OCI-LY7 (cell line): ENCODE measurements around the gene RAB1B. TPM values are rescaled to one million over a fixed set of nuclear protein-coding genes. Genes with fewer than 3 reads are reported as not detected.

ENCODE experiments used
- BruUV-seq: library from RNA; stranded (reverse); fragments of 400-500 nt; replicated peaks from 2 replicates; lab custom pipeline; 2021; lab: Mats Ljungman, UMichigan
- CTCF ChIA-PET: fragments of 300-600 bp; sonication (Branson Sonifier 250); formaldehyde crosslinking; loops from one replicate; lab custom pipeline; 2022; ENCODE audit warnings: antibody characterized with exemption; ENCODE audit not compliant: unreplicated experiment; lab: Charles Lee
- POLR2A ChIA-PET: fragments of 300-600 bp; sonication (Branson Sonifier 250); formaldehyde crosslinking; loops from one replicate; lab custom pipeline; 2022; ENCODE audit warnings: antibody characterized with exemption; lab: Charles Lee
- DNase-seq: peaks from one replicate; pipeline ENCODE4 v3.0.0-alpha.2; 2015; ENCODE audit warnings: low spot score
- H2AFZ ChIP-seq: fragments of 200-600 bp; sonication (generic), shearing (Covaris generic); 2 replicates; pipeline ENCODE4 v1.6.1; 2014; ENCODE audit warnings: mild to moderate bottlenecking, antibody characterized with exemption, low read length, moderate library complexity
- H3K27ac ChIP-seq: fragments of 200-600 bp; sonication (generic); 2 replicates; pipeline ENCODE4 v1.5.1; 2014; ENCODE audit warnings: mixed run types, low read depth, mild to moderate bottlenecking, moderate library complexity, low read length, inconsistent platforms; ENCODE audit not compliant: poor library complexity, severe bottlenecking
- H3K36me3 ChIP-seq: fragments of 200-600 bp; sonication (generic); 2 replicates; pipeline ENCODE4 v1.6.1; 2014; ENCODE audit warnings: mild to moderate bottlenecking, antibody characterized with exemption, low read length, moderate library complexity, mixed read lengths; ENCODE audit not compliant: insufficient read depth
- H3K4me1 ChIP-seq: fragments of 200-600 bp; sonication (generic); 2 replicates; pipeline ENCODE4 v1.5.1; 2014; ENCODE audit warnings: mild to moderate bottlenecking, low read length; ENCODE audit not compliant: insufficient read depth, poor library complexity, severe bottlenecking
- H3K4me2 ChIP-seq: fragments of 200-600 bp; sonication (generic); 2 replicates; pipeline ENCODE4 v1.6.1; 2014; ENCODE audit warnings: mild to moderate bottlenecking, low read length
- H3K4me3 ChIP-seq: fragments of 200-600 bp; sonication (generic); 2 replicates; pipeline ENCODE4 v1.5.1; 2014; ENCODE audit warnings: mild to moderate bottlenecking, low read depth, low read length; ENCODE audit not compliant: poor library complexity, severe bottlenecking
- H3K79me2 ChIP-seq: fragments of 200-600 bp; sonication (generic); 2 replicates; pipeline ENCODE4 v1.6.1; 2016; ENCODE audit warnings: low read depth, mild to moderate bottlenecking, low read length, moderate library complexity, mixed read lengths; ENCODE audit not compliant: insufficient read depth
- H3K9me2 ChIP-seq: fragments of 200-600 bp; sonication (generic); 2 replicates; pipeline ENCODE4 v1.6.1; 2016; ENCODE audit warnings: mild to moderate bottlenecking, low read length, mixed read lengths; ENCODE audit not compliant: insufficient read depth
- H3K9me3 ChIP-seq: fragments of 200-600 bp; sonication (generic); 2 replicates; pipeline ENCODE4 v1.6.1; 2014; ENCODE audit warnings: mild to moderate bottlenecking, mixed run types, low read length, mixed read lengths
- H4K20me1 ChIP-seq: fragments of 200-600 bp; sonication (generic); 2 replicates; pipeline ENCODE4 v1.6.1; 2014; ENCODE audit warnings: mild to moderate bottlenecking, antibody characterized with exemption, low read length, moderate library complexity, mixed read lengths; ENCODE audit not compliant: insufficient read depth
- EZH2phosphoT487 ChIP-seq: fragments of 200-600 bp; sonication (generic); IDR thresholded peaks from 2 replicates; pipeline ENCODE4 v1.6.1; 2018; ENCODE audit warnings: low read depth, borderline replicate concordance, mild to moderate bottlenecking, mixed run types, antibody characterized with exemption, low read length, moderate library complexity, mixed read lengths
- intact Hi-C: fragments of 100-400 bp; cut with micrococcal nuclease; formaldehyde crosslinking; loops from one replicate; pipeline ENCODE4 v1.10.0; 2022; ENCODE audit not compliant: unreplicated experiment
- total RNA-seq, 2 experiments: library from RNA; depleted of rRNA in 1 of 2; stranded (reverse); fragments of >200 nt in 1 of 2; shearing (Covaris generic) in 1 of 2; gene quantifications; 2 replicates each; pipeline ENCODE4 v1.2.3, GENCODE V29; 2014 to 2022
- TF ChIP-seq, protein P1 (sequence below): fragments of 200-600 bp; sonication (generic); conservative IDR thresholded peaks from 2 replicates; pipeline ENCODE4 v1.5.1; 2014; ENCODE audit warnings: mild to moderate bottlenecking, antibody characterized with exemption, low read length, moderate library complexity, mixed read lengths

RAB1B gene
- total RNA-seq, 2 experiments from 2014 or later, result 77.7 to 81.8 TPM

DNA sequence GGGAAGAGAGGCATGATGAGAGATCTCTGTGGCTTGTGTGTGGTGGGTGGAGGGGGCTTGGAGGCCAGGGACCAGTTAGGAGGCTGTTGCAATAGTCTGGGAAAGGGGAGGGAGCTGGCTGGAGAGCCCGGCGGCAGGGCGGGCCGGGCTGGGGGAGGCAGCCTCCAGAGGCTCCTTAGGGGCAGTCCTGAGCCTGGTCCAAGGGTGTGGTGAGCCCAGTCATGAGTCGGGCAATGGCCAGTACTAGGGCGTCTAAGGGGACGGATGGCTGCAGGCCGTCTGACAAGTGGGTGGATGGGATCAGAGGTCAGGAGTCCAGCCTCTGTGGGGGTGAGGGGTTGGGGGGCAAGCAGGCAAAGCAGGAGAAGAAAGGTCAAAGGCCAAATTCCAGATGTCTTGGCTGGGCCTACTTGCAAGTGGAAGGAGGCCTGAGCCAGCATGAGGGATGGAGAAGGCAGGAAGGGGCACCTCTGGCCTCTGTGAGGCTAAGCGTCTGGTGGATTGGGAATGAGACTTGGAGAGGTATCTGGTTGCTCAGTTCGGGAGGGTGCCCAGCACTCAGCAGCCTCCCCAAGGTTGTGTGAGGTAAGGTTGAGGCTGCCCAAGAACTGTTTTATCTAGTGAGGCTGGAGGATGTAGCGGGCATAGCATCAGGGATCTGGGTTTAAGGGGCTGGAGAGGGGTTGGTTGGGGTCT, 54.4 kb downstream of the RAB1B start:
- intact Hi-C loops, result no loop called here
- no peaks in the 10 kb centered on the region for H3K9me3 ChIP-seq
- no peak overlapping the region for H2AFZ ChIP-seq
- no peak overlapping the region for H3K27ac ChIP-seq
- no peaks in the 10 kb centered on the region for H3K36me3 ChIP-seq
- no peaks in the 10 kb centered on the region for H3K9me2 ChIP-seq
- BruUV-seq, result no TSS peak
- no peaks in the 10 kb centered on the region for H4K20me1 ChIP-seq
- CTCF ChIA-PET, result no interaction called here
- H3K79me2 ChIP-seq, result no peaks in the 10 kb centered on the region
- no peak for DNase-seq
- H3K4me1 ChIP-seq, result peaks cover 48% of the 10 kb centered on the region
- H3K4me2 ChIP-seq, result no peak overlapping the region
- H3K4me3 ChIP-seq, result no peak overlapping the region
- POLR2A ChIA-PET, result interaction anchor here (1.0 kb wide), 1 partner anchor 10 kb away, joined by 3 read pairs; no protein-coding TSS in a partner anchor
- TF ChIP-seq, protein P1, sequence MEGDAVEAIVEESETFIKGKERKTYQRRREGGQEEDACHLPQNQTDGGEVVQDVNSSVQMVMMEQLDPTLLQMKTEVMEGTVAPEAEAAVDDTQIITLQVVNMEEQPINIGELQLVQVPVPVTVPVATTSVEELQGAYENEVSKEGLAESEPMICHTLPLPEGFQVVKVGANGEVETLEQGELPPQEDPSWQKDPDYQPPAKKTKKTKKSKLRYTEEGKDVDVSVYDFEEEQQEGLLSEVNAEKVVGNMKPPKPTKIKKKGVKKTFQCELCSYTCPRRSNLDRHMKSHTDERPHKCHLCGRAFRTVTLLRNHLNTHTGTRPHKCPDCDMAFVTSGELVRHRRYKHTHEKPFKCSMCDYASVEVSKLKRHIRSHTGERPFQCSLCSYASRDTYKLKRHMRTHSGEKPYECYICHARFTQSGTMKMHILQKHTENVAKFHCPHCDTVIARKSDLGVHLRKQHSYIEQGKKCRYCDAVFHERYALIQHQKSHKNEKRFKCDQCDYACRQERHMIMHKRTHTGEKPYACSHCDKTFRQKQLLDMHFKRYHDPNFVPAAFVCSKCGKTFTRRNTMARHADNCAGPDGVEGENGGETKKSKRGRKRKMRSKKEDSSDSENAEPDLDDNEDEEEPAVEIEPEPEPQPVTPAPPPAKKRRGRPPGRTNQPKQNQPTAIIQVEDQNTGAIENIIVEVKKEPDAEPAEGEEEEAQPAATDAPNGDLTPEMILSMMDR, result no peak
- no peak for TF ChIP-seq EZH2phosphoT487

DNA sequence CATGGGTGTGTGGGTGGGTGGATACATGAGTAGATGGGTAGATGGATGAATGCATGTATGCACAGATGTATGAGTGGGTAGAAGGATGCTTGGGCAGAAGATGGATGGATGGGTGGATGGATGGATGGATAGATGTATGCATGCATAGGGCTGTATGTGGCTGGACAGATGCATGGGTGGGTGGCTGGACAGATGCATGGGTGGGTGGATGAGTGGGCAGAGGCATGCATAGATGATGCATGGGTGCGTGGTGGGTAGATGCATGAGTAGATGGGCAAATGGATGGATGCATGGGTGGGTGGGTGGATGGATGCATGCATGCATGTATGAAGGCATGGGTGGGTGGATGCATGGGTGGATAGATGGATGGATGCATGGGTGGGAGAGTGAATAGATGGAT, 55.2 kb downstream of the RAB1B start:
- peaks cover 48% of the 10 kb centered on the region for H3K4me1 ChIP-seq
- H3K4me2 ChIP-seq, result no peak overlapping the region
- ChIA-PET CTCF (no interaction called here), POLR2A (interaction anchor here (0.6 kb wide), 1 partner anchor 57 kb away, joined by 3 read pairs; no protein-coding TSS in a partner anchor)
- H3K4me3 ChIP-seq, result no peak overlapping the region
- H3K27ac ChIP-seq, result no peak overlapping the region
- H3K36me3 ChIP-seq, result no peaks in the 10 kb centered on the region
- intact Hi-C loops, result no loop called here
- no peaks in the 10 kb centered on the region for H3K9me2 ChIP-seq
- DNase-seq, result no peak
- H3K79me2 ChIP-seq, result no peaks in the 10 kb centered on the region
- H3K9me3 ChIP-seq, result no peaks in the 10 kb centered on the region
- no peak overlapping the region for H2AFZ ChIP-seq
- BruUV-seq, result no TSS peak
- H4K20me1 ChIP-seq, result no peaks in the 10 kb centered on the region
- TF ChIP-seq, protein P1, result no peak
- no peak for TF ChIP-seq EZH2phosphoT487

DNA sequence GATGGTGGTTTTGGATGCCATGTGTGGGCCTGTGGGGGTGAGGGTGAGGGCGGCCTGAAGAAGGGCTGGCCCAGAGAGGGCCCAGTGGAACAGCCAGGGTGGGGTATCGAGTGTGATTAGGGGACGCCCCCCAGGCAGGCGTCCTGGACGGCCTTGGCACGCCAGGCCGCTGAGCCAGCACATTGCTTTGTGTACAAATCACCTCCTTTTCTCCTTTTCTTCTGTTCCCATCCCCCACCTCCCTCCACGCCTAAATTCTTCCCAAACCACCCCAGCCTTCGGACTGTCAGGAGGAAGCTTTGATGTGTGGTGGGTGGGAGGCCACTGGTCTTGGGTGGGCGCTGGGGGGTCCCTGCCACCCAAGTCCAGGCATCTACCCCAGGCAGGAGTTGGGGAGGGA, 56.2 kb downstream of the RAB1B start:
- no peaks in the 10 kb centered on the region for H4K20me1 ChIP-seq
- H2AFZ ChIP-seq, result no peak overlapping the region
- ChIA-PET CTCF (no interaction called here), POLR2A (no interaction called here)
- H3K4me2 ChIP-seq, result no peak overlapping the region
- no peaks in the 10 kb centered on the region for H3K36me3 ChIP-seq
- no peak overlapping the region for H3K27ac ChIP-seq
- peaks cover 46% of the 10 kb centered on the region for H3K4me1 ChIP-seq
- no TSS peak for BruUV-seq
- TF ChIP-seq EZH2phosphoT487, result no peak
- TF ChIP-seq, protein P1, result no peak
- intact Hi-C loops, result no loop called here
- H3K9me3 ChIP-seq, result no peaks in the 10 kb centered on the region
- no peak overlapping the region for H3K4me3 ChIP-seq
- no peaks in the 10 kb centered on the region for H3K9me2 ChIP-seq
- H3K79me2 ChIP-seq, result no peaks in the 10 kb centered on the region
- no peak for DNase-seq
